K562 treated with DMSO at 1 percent for 4 hours (cell line): ENCODE data around the gene ERVH48-1. TPM values are rescaled to one million over a fixed set of nuclear protein-coding genes. Genes with fewer than 3 reads are reported as not detected.

Experiments
- total RNA-seq: library from RNA; unstranded; fragments of 300-600 nt; gene quantifications from 2 replicates; pipeline ENCODE4 v1.2.3, GENCODE V29; 2022; ENCODE audit not compliant: insufficient read depth

The ERVH48-1 gene
- not detected in 2 replicates for total RNA-seq

GRCh38 chr21:42925114-42925926, at the start of gene ERVH48-1:
Gene ERVH48-1 (minus strand): TSS chr21:42925630. CDS start chr21:42919006, 6,624 bp downstream.

GRCh38 chr21:42973991-42974831, 48.8 kb upstream of the ERVH48-1 start, which contains the start of gene PKNOX1:
Gene PKNOX1 (plus strand): TSS chr21:42974562. CDS start chr21:43004382, 29,820 bp downstream.

GRCh38 chr21:42892931-42893755, 32.3 kb downstream of the ERVH48-1 start, which contains the start of gene NDUFV3:
Gene NDUFV3 (plus strand): TSS chr21:42893309. CDS start chr21:42893334, 25 bp downstream.

GRCh38 chr21:42878993-42879787, 46.2 kb downstream of the ERVH48-1 start, which contains the start of gene WDR4:
Gene WDR4 (minus strand): TSS chr21:42879539. CDS start chr21:42879495, 44 bp downstream.

Other genes starting within 250 kb of the ERVH48-1 start
- gene WDR4, start 46.1 kb downstream of the ERVH48-1 start, total RNA-seq = 13.2 and 15.1 TPM in 2 replicates
- gene NDUFV3, start 32.3 kb downstream of the ERVH48-1 start, total RNA-seq = 35.1 and 38.7 TPM in 2 replicates
- 5.5 and 6.2 TPM in 2 replicates for gene PKNOX1, start 48.9 kb upstream of the ERVH48-1 start, total RNA-seq
- 297 and 311 TPM in 2 replicates for gene CBS, start 150.2 kb upstream of the ERVH48-1 start, total RNA-seq
- 50.5 and 61.0 TPM in 2 replicates for gene U2AF1, start 181.9 kb upstream of the ERVH48-1 start, total RNA-seq
- gene CRYAA, start 243.4 kb upstream of the ERVH48-1 start, total RNA-seq = not detected in 2 replicates